COLO829 (cell line): ENCODE results near the gene E2F8.
A peak's percentile ranks its signal among the peaks of the same experiment; 100 is the strongest.
"Not testable (repeated sequence)": the region's sequence is repeated elsewhere in the genome, so short reads cannot be mapped to it uniquely, and the experiment has no call there.

Experiments used
- DNase-seq: peaks from one replicate; pipeline ENCODE4 v3.0.0; 2012; ENCODE audit warnings: low spot score

The E2F8 gene, protein sequence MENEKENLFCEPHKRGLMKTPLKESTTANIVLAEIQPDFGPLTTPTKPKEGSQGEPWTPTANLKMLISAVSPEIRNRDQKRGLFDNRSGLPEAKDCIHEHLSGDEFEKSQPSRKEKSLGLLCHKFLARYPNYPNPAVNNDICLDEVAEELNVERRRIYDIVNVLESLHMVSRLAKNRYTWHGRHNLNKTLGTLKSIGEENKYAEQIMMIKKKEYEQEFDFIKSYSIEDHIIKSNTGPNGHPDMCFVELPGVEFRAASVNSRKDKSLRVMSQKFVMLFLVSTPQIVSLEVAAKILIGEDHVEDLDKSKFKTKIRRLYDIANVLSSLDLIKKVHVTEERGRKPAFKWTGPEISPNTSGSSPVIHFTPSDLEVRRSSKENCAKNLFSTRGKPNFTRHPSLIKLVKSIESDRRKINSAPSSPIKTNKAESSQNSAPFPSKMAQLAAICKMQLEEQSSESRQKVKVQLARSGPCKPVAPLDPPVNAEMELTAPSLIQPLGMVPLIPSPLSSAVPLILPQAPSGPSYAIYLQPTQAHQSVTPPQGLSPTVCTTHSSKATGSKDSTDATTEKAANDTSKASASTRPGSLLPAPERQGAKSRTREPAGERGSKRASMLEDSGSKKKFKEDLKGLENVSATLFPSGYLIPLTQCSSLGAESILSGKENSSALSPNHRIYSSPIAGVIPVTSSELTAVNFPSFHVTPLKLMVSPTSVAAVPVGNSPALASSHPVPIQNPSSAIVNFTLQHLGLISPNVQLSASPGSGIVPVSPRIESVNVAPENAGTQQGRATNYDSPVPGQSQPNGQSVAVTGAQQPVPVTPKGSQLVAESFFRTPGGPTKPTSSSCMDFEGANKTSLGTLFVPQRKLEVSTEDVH

DNA sequence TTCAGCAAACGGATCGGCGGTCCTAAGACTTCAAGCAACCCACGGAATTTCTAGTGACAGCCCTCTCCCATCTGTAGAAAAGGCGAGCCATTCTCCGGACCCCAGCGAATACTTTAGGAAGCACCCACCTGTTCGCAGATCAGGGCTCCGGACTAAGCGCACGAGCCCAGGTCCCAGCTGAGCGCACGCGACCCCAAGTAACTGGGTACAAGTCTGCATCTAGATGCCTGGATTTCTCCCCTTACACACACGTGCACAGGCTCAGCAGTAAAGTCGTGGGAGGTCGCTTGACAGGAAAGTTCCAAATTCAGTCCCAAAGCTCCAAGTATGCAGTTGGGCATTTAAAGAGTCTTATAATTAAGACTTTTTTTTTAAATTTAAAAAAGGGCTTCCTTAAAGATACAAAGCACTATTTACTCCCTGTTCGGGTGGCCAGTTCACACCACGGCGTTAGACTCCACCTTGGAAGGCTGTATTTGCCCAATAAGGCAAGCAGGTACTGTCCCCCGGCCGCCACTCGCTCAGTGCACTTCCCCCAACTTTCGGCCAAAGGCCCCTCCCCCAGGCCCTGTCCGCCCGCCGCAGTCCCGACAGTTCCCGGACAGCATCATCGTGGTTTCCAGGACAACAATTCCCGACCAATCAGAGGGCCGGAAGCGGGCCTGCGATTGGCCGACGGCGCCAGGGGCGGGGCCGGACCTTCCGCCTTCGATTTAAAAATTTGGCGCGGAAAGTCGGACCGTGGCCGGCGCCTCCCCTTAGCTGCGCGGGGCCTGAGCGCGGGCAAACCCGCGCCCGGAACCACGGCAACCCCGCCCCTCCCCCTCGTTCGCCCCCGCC is at the start of gene E2F8:
Gene E2F8, minus strand, starts transcription at position 526 of the 840 bp plus-strand sequence. CDS start 824 bp downstream, outside the sequence.
- DNase-seq = peak; percentile 97

DNA sequence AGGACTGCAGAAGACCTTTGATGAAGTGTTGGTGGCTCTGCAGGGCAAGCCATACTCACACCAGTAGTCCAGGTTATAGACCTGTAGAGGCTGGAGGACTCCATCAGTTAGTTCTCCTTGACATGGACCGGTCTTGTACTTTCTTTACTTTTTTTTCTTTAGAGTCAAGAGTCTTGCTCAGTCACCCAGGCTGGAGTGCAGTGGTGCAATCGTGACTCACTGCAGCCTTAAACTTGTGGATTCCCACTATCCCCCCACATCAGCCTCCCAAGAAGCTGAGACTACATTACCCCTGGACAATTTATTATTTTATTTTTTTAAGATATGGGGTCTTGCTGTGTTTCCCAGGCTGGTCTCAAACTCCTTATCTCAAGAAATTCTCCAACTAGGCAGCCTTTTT is 49.6 kb upstream of the E2F8 start:
- no peak for DNase-seq

DNA sequence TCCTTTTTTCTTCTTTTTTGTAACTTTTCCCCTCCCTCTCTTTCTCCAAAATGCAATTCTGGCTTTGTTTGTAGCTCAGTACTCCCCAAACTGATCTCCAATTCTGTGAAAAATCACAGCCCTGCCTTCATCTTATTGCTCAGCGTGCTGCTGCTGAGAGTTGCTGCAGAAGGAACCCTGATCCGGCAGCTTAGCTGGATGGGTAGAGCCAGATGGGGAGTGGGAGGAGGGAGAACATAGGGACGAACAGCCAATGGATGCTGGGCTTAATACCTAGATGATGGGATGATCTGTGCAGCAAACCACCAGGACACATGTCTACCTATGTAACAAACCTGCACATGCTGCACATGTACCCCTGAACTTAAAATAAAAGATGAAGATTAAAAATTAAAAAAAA is 47.5 kb upstream of the E2F8 start:
- no peak for DNase-seq

- DNase-seq = no peak
Measured at GRCh38 chr11:19286411-19286810, 45.7 kb upstream of the E2F8 start.

- no peak for DNase-seq
Measured at GRCh38 chr11:19284881-19285280, 44.1 kb upstream of the E2F8 start.

DNA sequence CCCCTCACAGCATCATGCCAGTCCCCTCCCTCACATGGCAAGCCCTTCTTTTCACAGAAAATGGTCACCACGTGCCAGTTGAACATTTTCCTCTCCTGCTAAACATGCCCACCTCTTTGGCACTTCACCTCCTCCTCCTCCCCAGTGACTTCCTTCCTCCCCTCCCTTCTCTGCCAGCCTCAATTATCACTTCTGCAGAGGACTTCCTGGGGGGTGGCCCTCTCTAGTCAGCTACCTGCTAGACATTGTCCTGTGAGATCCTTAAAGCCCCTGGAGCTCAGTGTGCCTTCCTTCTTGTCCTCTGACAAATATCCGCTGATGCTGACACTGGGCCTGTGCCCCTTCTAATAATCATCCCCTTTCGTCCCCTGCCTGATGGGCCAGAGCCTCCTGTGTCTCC is 43.2 kb upstream of the E2F8 start:
- no peak for DNase-seq

GRCh38 chr11:19281555-19281954 is 40.8 kb upstream of the E2F8 start:
- no peak for DNase-seq

- no peak for DNase-seq
Measured at GRCh38 chr11:19281041-19281440, 40.3 kb upstream of the E2F8 start.

DNA sequence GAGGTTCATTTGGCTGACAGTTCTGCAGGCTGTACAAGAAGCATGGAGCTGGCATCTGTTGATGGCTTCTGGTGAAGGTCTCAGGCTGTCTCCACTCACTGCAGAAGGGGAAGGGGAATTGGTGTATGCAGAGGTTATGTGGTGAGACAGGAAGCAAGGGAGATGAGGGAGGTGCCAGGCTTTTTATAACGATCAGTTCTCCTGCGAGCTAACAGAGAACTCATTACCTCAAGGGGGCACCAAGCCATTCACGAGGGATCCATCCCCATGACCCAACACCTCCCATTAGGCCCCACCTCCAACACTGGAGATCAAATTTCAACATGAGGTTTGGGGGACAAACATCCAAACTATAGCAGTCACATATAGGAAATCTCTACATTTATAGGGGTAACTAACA is 38.7 kb upstream of the E2F8 start:
- DNase-seq = no peak

DNA sequence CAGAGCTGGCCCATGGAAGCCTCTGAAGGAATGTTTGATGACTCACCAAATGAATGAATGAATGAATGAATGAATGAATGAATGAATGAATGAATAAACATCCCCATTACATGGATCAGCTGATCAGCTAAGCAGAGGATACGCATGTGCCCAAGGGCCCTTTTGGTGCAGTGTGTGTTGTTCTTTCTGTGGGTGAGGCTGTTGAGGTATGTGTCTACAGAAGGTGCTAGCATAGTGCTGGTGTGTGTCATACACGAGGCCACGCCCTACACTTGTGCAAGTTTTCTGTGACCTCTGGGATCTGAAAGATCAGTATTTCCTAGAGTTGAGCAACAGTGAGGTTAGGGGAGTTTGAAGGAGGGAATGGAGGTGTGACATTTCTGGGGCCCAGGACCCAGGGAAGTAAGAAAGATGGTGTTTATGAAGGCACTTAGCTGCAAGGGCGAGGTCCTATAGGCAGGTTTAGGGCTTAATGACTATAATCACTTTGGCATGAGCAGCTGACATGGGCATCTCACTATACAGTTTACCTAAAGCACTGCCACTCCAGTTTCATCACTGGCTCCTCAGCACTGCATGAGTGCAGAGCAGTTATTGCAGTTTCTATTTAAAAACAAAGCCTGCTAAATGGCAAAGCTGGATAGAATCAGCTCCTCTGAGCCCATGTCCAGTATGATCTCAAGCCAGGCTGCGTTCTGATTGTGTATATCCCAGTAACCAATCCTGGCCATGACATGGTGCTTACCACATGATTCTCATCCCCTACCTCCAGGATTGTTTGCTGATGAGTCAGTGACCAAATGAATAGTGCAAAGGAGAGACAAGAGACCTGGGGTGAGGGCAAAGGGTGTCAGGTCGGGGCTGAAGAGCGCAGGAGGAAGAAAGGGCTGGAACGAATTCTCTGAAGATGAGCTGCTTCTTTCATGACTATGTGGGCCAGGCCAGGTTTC is 36.4 kb upstream of the E2F8 start:
- peak; percentile 59 for DNase-seq

DNA sequence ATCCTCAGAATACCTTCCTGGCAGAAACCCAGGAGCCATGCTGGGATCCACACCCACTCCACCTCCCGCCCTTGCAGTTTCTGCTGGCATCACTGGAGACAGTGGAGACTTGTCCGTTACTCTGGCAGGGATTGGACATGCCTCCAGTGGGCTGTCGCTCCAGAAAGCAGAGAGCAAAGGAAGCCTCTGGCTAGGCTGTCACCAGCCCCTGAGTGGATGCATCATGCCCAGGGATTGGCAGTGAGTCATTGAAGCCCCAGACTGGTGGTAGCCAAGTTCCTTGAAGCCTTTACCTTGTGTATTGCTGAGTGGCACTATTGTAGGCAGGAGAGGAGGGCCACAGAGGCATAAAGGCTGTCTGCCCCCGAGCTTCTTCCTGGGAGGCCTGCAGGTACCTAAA is 34.8 kb upstream of the E2F8 start:
- DNase-seq = no peak

- DNase-seq = not testable (repeated sequence)
Measured at GRCh38 chr11:19273219-19273618, 32.5 kb upstream of the E2F8 start.

DNA sequence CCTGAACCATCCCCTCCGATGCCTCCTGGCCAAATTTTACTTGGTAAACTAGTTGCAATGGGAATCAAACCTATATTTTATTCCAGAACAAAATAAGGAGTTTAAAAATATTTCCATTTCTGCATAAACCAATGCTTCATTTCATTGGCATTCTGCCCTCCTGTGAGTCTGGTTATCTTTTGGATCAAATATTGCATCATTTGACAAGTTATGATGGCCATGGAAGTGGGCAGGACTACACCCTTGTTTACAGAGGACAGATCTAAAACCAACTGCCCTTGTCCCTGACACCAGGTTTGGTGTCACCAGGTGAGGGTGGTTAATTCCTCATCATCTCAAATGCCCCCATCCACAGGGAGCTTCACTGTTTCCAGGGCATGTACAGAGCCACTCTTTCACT is 28.2 kb upstream of the E2F8 start:
- no peak for DNase-seq

- no peak for DNase-seq
Measured at GRCh38 chr11:19267567-19267966, 26.8 kb upstream of the E2F8 start.

GRCh38 chr11:19263333-19263732 is 22.6 kb upstream of the E2F8 start:
- DNase-seq = no peak

GRCh38 chr11:19259487-19260345 is 19.0 kb upstream of the E2F8 start:
- DNase-seq = no peak

DNA sequence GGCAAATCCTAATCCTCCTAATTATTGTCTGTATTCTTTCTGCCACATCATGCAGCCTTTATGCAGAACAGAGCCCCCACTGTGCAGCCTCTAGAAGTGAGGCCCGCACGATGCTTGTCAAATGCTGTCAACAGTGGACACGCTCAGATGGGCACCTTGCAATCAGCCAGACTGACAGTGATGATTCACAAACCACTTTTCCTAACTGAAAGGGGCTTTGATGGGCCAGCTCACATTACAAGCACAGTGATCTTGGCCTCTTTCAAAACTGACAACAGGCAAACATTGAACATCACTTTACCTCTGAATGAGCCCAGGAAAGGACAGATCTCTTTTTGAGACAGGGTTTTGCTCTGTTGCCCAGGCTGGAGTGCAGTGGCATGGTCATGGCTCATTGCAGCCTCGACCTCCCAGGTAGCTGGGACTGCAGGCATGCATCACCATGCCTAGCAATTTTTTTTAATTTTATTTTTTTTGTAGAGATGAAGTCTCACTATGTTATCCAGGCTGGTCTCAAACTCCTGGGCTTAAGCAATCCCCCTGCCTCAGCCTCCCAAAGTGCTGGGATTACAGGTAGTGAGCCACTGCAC is 18.0 kb upstream of the E2F8 start:
- no peak for DNase-seq

- DNase-seq = not testable (repeated sequence)
Measured at GRCh38 chr11:19254441-19254840, 13.7 kb upstream of the E2F8 start.

GRCh38 chr11:19253817-19254216 is 13.1 kb upstream of the E2F8 start:
- DNase-seq = no peak
